ENCODE measurements around the gene TLX2.

Gene TLX2

DNA sequence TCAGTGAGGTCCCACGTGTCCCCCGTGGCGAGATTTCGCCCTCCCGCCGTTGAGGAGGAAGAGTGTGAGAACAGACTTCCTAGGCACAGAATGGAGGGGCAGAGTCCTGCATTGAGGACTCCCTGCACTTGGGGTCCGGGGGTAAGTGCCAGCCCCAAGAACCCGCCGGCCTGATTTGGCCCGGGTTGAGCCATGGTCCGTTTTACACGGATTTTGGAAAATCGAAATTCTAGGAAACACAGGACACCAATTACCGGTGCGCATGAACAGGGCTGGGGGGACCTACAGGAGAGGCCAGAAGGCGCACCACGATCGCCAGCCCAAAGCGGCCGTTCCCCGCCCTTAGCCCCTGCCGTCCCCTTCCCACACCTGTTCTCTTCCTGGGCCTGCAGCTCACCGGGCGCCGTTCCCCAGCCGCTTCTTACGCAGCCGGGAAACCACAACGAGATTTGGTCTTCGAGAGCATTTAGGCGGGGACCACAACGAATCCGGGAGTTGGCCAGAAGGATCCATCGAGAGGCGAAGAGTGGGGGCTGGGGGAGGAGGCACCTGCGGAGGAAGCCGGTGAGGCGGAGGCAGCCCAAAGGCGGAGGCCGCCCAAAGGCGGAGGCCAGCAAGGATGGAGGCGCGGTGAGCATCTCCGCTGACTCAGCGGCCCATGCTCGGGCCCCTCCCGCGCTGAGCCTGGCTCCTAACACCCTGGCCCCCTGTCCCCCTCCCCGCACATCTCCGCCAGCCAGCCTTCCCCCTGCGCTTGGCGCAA, 464 bp upstream of the TLX2 start:
- no peak for DNase-seq

- no peak for DNase-seq
Observed at GRCh38 chr2:74515271-74515980, 1.2 kb downstream of the TLX2 start.

GRCh38 chr2:74515981-74516633, 1.9 kb downstream of the TLX2 start:
- no peak for DNase-seq

DNA sequence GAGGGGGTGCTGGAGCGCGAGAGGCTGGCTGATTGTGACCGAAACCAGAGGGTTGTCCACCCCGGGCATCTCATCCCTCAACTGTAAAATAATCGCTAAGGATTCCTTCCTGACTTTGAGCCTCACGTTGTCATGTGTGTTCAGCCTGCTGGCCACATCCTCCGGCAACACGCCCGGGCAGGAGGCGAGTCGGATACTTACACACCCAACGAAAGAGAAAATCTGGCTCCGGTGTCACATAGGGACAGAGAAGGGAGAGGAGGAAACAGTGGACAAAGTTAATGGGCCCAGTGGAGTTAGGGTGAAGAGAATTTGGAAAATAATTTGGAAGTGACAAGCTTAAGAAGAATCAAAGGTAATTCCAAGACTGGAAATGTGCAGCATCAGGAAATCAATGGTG, 2.4 kb downstream of the TLX2 start:
- DNase-seq = no peak

DNA sequence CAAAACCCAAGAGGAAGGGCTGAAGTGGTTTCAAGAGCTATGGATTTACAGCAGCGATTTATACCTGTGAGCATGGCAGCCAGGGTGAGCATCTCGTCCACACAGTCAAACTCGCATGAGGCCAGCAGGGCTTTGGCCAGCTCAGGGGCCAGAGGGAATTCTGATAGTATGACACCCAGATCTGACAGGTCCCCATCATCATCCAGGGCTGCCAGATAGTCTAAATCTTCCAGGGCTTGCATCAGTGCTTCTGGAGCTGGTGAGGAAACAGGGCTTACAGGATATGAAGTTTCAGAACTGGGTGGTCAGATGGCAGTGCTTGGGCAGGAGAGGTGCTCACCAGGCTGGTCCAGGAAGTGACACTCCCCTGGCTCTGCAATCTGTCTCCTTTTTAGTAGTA, 8.3 kb downstream of the TLX2 start:
- DNase-seq = no peak

- no peak for DNase-seq
Observed at GRCh38 chr2:74524005-74524404, 9.8 kb downstream of the TLX2 start.

DNA sequence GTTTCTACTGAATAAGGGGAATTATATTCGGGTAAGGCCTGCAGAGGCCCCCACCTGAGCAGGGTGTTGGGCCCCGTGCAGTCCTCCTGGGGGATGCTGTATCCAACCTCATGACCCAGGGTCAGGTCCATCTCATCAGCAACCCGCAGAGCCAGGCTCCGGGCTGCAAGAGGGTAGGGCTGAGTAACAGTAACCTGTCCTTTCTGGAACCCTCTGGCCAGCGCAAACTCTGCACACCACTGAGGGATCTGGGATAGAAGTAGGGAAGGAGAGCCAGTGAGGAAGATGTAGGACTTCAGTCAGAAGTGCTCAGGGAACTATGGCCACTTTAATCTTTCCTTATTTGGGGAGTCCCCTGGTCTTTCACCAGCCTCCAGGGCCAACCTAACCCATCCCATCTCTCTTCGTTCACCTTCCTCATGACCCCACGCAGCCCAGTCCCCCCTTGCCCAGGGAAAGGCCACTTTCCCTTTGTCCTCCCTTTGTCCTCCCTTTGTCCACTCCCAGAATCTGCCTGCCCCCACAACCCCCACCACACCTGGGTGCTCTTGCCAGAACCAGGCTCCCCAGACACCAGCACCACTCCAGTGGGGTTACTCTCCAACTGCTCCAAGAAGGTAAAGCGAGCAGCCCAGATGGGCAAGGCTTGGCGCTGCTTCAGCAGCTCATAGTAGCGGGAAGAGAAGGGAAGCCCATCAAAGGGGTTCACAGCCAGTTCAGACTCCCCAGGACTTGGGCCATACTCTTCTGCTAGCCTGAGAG, 10.9 kb downstream of the TLX2 start:
- no peak for DNase-seq

DNA sequence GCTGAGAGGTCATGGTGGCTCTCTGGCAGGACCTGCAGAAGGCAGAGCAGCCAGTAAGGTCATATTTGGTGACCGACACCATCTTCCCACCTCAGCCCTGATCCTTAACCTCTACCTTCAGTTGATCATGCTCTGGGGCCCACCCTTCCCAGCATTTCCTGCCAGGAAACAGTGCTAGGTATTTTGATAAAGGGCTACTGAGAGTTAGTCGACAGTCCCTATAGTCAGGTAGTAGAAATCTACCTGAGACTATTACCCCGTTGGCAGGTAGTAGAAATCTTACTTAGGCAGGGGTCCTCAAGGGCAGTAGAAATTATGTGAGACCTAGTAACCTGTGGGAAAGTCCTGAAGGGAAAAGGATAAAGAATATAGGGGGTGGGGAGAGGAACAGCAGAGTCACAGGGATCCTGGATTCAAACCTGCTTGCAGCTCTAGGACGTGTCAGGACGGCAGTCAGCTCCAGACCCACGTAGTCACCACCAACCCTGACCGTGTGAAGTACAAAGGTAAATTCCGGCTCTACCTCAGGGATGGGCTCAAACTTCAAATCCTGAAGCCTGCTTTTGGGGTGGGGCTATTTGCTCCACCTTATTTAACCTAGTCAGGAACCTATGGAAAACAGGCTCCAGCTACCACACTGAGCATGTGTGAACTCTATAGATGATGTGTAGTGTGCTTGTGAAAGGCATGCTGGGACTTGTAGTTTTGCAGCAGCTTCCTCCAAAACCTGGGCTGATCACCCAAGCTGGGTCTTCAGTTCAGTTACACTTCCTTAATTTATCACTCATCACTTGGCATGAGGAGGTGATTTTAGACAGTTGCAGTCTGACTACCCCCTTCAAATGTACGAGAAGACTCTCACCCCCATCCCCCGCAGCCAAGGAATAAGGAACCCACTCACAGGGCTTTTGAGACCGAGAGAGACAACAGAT, 11.7 kb downstream of the TLX2 start, which contains the start of gene DQX1:
TSS of gene DQX1 (minus strand) at position 515 of the 932 bp plus-strand sequence. CDS start at position 13, 502 bp downstream.
- DNase-seq = no peak

GRCh38 chr2:74526649-74527230, 12.5 kb downstream of the TLX2 start:
- DNase-seq = no peak

DNA sequence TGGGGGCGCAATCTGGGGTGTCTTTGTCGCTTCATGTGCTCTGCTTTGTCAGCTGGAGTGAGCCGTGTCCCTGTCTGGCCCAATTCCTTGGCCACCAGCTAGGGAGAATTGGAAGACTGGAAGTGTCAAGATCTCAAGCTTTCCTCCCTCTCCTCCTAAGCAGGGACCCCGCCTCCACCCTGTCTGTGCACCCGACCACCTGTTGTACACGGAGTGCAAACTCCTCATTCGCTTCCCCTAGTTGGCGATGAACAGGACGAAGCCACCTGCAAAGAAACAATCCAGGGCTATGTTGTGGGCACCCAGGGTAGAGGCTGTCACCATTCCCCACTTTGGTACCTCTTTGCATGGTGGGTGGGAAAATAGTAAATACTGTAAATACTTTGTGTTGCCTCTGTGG, 13.5 kb downstream of the TLX2 start:
- DNase-seq = no peak

DNA sequence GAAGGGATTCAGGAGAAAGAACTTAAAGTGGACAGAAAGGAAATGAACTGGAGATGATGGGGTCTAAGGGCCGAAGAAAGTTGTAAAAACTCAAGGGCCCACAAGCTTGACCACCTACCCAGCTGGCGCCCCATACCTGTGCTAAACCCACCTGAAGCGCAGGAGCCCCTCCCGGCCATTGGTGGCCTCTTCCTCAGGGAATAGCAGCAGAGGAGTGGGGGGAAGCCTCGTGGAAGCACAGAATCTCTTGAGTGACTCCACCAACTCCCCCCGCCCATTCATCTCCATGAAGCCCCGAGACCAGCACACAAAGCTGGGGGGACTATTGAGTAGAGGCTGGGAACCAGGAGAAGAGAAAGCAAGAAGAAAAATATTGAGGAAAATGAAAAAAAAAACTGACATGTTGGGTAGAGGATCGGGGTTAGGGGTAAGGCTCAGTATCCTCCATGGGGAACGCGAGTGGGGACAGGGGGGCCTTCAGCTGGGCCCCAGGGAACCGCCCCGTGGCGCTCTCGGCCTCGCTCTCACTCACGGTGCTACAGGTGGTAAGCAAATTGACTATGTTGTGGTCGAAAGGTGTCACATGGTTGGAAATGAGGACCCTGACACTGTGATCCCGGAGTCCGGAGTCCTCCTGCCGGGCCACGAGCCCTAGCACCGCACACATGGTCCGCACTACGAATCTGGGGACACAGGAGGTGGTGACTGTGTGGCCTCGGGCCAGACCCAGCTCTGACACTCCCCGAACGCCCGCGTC, 14.5 kb downstream of the TLX2 start:
- DNase-seq = no peak

DNA sequence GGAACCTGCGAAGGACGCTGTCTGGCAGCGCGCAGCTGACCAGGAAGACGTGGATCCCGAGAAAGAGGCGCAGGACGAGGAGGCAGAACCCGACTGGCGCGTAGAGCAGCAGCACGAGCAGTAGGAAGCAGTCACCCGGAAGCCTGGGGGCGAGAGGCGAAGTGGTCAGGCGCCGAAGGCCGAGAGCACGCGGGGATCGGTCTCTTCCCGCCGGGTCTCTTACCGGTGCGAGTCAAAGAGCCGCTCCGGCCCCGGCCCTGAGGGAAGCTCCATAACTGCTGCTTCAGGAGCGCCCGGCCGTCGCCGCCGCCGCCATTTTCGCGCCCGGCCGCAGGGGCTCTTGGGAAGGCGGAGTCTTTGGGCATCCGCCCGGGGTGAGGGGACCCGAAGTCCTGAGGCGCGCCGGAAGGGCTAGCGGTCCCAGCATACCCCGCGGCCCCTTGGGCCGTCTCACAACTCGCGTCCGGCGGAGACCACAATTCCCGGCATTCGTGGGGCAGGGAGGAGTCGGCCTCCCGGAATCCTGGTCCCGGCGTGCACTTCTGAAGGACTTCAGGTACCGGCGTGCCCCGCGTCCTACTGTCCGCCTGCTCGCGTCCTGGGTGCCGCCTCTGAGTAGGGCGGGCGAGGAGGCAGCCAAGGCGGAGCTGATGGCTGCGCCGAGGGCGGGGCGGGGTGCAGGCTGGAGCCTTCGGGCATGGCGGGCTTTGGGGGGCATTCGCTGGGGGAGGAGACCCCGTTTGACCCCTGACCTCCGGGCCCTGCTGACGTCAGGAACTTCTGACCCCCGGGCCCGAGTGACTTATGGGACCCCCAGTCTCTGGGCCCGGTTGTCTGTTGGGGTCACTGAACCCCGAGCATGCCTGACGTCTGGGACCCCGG, 15.3 kb downstream of the TLX2 start, which contains the start of the genes AUP1 and HTRA2:
TSS of gene AUP1 (minus strand) at position 350 of the 882 bp plus-strand sequence. CDS start at position 273, 77 bp downstream.
TSS of gene HTRA2 (plus strand) at position 577 of the 882 bp plus-strand sequence. CDS start at position 651, 74 bp downstream.
- peak; percentile 93 for DNase-seq

DNA sequence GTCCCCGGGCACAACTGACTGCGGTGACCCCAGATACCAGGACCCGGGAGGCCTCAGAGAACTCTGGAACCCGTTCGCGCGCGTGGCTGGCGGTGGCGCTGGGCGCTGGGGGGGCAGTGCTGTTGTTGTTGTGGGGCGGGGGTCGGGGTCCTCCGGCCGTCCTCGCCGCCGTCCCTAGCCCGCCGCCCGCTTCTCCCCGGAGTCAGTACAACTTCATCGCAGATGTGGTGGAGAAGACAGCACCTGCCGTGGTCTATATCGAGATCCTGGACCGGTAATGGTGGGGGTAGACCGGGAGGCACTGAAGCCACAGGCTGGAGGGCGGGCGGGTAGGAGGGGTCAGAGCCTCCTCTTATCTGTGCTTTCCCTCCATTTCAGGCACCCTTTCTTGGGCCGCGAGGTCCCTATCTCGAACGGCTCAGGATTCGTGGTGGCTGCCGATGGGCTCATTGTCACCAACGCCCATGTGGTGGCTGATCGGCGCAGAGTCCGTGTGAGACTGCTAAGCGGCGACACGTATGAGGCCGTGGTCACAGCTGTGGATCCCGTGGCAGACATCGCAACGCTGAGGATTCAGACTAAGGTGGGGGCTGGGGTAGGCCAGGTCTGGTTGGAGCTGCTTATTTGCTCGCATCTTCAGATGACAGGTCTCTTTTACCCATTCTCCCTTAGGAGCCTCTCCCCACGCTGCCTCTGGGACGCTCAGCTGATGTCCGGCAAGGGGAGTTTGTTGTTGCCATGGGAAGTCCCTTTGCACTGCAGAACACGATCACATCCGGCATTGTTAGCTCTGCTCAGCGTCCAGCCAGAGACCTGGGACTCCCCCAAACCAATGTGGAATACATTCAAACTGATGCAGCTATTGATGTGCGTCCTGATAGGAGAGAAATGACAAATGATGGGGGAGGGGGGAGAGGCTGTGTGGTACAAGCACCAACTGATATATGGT, 16.3 kb downstream of the TLX2 start:
- DNase-seq = no peak

DNA sequence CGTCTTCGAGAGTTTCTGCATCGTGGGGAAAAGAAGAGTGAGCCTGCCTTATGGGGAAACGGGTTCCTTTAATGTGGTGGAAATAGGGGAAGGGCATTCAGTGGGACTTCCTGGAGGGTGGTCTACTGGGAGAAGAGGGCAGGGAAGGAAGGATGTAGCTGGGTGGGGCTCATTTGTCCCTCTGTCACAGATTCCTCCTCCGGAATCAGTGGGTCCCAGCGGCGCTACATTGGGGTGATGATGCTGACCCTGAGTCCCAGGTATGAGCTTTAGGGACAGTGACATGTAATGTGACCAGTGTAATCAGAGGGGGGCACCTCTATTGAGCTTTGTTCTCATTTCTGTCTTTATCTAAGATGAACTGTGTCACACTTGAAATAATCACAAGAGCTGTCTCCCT, 17.4 kb downstream of the TLX2 start:
- no peak for DNase-seq

GRCh38 chr2:74532222-74532621, 18.0 kb downstream of the TLX2 start:
- DNase-seq = no peak

DNA sequence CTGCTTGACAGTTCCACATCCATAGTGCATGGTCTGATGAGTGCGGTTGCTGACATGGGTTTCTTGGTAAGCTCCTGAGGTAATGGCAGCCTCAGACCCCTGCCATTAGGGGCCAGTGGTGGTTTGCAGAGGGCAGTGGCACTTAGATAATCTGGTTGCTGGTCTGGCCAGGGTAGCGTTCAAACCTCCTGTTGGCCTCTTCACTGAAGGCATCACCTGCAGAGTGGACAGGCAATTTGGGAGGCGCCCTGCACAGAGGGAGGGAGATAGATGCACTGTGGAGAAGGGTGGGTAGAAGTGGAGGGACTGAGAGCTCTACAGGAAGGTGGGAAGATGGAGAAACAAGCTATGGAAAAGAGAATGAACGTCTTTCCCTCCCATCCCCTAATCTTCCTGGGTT, 19.2 kb downstream of the TLX2 start:
- DNase-seq = no peak

DNA sequence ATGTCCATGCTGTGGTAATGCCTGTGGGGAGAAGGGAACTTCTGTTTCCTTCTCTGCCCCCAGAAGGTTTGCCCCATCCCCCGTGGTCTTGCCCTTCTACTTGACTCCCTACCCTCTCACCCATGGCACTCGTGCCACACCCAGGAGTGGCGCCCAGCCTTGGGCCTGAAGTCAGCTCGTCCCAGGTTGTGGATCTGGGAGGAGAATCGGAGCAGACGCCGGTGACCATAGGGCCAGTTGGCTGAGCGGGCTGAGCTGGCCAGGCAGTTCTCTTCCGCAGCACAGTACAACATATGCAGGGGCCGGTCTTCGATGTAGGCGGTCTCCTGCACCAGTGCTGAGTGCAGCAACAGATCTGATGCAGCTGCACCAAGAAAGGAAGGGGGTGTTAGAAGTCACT, 20.2 kb downstream of the TLX2 start:
- DNase-seq = no peak

- DNase-seq = no peak
Observed at GRCh38 chr2:74535440-74535965, 21.3 kb downstream of the TLX2 start.
